A549 (cell line): ENCODE data around the gene ZNF618.

Source experiments
- ESRRA ChIP-seq: fragments of 150-350 bp; IDR thresholded peaks from 2 replicates; pipeline ENCODE4 v1.6.1; 2014; ENCODE audit warnings: mild to moderate bottlenecking, low read length, borderline replicate concordance
- KDM5A ChIP-seq: fragments of 200-600 bp; sonication (generic); IDR thresholded peaks from 2 replicates; pipeline ENCODE4 v1.6.1; 2016; ENCODE audit warnings: antibody characterized with exemption, mild to moderate bottlenecking

DNA sequence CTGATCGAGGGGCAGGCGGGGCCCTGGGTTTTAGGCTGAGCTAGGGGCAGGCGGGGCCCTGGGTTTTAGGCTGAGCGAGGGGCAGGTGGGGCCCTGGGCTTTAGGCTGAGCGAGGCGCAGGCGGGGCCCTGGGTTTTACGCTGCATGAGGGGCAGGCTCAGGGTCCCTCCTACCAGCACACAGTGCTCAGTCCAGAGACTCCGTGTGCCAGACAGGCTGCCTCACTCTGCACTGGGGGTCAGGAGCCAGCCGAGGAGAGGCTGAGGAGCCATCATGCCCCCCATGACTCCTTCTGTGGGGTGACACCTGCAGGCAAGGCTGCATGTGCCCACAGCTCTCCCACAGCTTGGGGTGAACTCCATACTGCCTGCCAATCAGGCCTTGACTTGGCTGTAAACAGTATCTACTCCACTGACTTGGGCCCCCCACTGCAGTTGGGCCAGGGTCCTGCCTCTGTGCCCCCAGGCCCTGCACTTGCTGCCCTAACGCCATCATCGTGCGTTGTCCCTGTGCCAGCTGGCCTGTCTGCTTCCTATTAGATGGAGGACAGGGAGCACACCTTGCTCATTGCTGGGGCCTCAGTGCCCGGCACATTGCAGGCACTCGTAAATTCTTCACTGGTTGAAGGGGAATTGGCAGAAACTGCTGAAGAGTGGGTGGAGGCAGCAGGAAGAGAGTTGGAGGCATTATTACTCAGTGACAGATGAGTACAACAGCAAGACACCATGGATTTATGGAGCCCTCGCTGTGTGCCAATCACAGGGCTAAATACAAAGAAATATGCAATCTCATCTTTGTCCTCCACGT lies 123.3 kb downstream of the ZNF618 start:
- TF ChIP-seq ESRRA (no peak), KDM5A (no peak)
